ENCODE data around the gene STC2.

Gene STC2

GRCh38 chr5:173329491-173330337 is 1.5 kb upstream of the STC2 start:
- peak; percentile 63 for DNase-seq (ENCODE audit: low read depth)

GRCh38 chr5:173328844-173329490 is 753 bp upstream of the STC2 start:
- peak; percentile 89 for DNase-seq (ENCODE audit: low read depth)

- peak; percentile 65 for DNase-seq (ENCODE audit: low read depth)
Observed at GRCh38 chr5:173327084-173327947, 898 bp downstream of the STC2 start.

GRCh38 chr5:173326501-173326960 is 1.7 kb downstream of the STC2 start:
- DNase-seq (ENCODE audit: low read depth): peak; percentile 95

GRCh38 chr5:173325091-173325698 is 3.0 kb downstream of the STC2 start:
- no peak for DNase-seq (ENCODE audit: low read depth)

- DNase-seq (ENCODE audit: low read depth): no peak
Observed at GRCh38 chr5:173324115-173325001, 3.9 kb downstream of the STC2 start.

- no peak for DNase-seq (ENCODE audit: low read depth)
Observed at GRCh38 chr5:173323799-173324114, 4.5 kb downstream of the STC2 start.

GRCh38 chr5:173323106-173323798 is 5.0 kb downstream of the STC2 start:
- no peak for DNase-seq (ENCODE audit: low read depth)

- DNase-seq (ENCODE audit: low read depth): peak; percentile 30
Observed at GRCh38 chr5:173321886-173322285, 6.3 kb downstream of the STC2 start.

GRCh38 chr5:173320259-173320658 is 8.0 kb downstream of the STC2 start:
- no peak for DNase-seq (ENCODE audit: low read depth)

- no peak for DNase-seq (ENCODE audit: low read depth)
Observed at GRCh38 chr5:173319646-173320045, 8.6 kb downstream of the STC2 start.

- DNase-seq (ENCODE audit: low read depth): no peak
Observed at GRCh38 chr5:173318881-173319620, 9.2 kb downstream of the STC2 start.

- no peak for DNase-seq (ENCODE audit: low read depth)
Observed at GRCh38 chr5:173318330-173318729, 9.9 kb downstream of the STC2 start.

- DNase-seq (ENCODE audit: low read depth): no peak
Observed at GRCh38 chr5:173317852-173318251, 10.4 kb downstream of the STC2 start.

- DNase-seq (ENCODE audit: low read depth): no peak
Observed at GRCh38 chr5:173317091-173317730, 11.0 kb downstream of the STC2 start.

GRCh38 chr5:173316339-173317020 is 11.7 kb downstream of the STC2 start:
- no peak for DNase-seq (ENCODE audit: low read depth)

- peak; percentile 80 for DNase-seq (ENCODE audit: low read depth)
Observed at GRCh38 chr5:173315495-173316338, 12.5 kb downstream of the STC2 start.

Measured in ELR (cell line).